ENCODE measurements around the gene ZFYVE9. TPM values are rescaled to one million over a fixed set of nuclear protein-coding genes. Genes with fewer than 3 reads are reported as not detected.

The ZFYVE9 gene
- total and polyA plus RNA-seq, 2 experiments from 2014 or later, result 5.4 to 27.3 TPM

- Mint-ChIP-seq H3K36me3 (ENCODE audit: low read depth) (no peaks in the 10 kb centered on the region), H3K9me3 (no peaks in the 10 kb centered on the region), H3K4me1 (no peaks in the 10 kb centered on the region), H3K4me3 (no peak overlapping the region), H3K27me3 (ENCODE audit: insufficient read depth, low read depth, poor library complexity) (peaks cover 1% of the 10 kb centered on the region), H3K27ac (no peak overlapping the region)
- no peak overlapping the region for H3K4me2 ChIP-seq
- H3K27me3 ChIP-seq (ENCODE audit: insufficient read depth), result no peaks in the 10 kb centered on the region
- no peaks in the 10 kb centered on the region for H3K79me2 ChIP-seq (replicated peaks; ENCODE audit: insufficient read depth)
- H4K20me1 ChIP-seq (replicated peaks; ENCODE audit: insufficient read depth), result no peaks in the 10 kb centered on the region
- no peak overlapping the region for H3K27ac ChIP-seq (ENCODE audit: low read depth)
- no peak overlapping the region for H3K4me3 ChIP-seq
- H2AFZ ChIP-seq, result no peak overlapping the region
- TF ChIP-seq STAT1 (IDR thresholded peaks at IDR 0.05; ENCODE audit: unreplicated experiment) (no peak), EZH2phosphoT487 (IDR thresholded peaks at IDR 0.05; ENCODE audit: unreplicated experiment) (no peak), ZNF462 (CRISPR knock-in tag; IDR thresholded peaks at IDR 0.05) (no peak), ETS1 (IDR thresholded peaks at IDR 0.05) (no peak)
- DNase-seq (ENCODE audit: low spot score) (peak; percentile 11), ATAC-seq (no peak)
- no peaks in the 10 kb centered on the region for H3F3A ChIP-seq (replicated peaks; ENCODE audit: low read depth)
- no peaks in the 10 kb centered on the region for H3K36me3 ChIP-seq (ENCODE audit: insufficient read depth)
- no peaks in the 10 kb centered on the region for H3K9me2 ChIP-seq (ENCODE audit: insufficient read depth)
- no peaks in the 10 kb centered on the region for H3K4me1 ChIP-seq (ENCODE audit: insufficient read depth)
These were observed 101.5 kb downstream of the ZFYVE9 start for GRCh38 chr1:52243221-52243987.

Data from GM23338 (cell line).